OCI-LY1 (cell line): Measurements from ENCODE around the gene VTCN1.

Source experiments
- CTCF ChIP-seq: fragments of 200-600 bp; sonication (generic), shearing (Covaris generic); IDR thresholded peaks from 2 replicates; pipeline ENCODE4 v1.5.1; 2017; ENCODE audit warnings: mild to moderate bottlenecking, antibody characterized with exemption, low read length, moderate library complexity, mixed read lengths
- EZH2 ChIP-seq: fragments of 200-600 bp; sonication (generic), shearing (Covaris generic); IDR thresholded peaks from 2 replicates; pipeline ENCODE4 v1.8.0; 2017; ENCODE audit warnings: borderline replicate concordance, mixed run types, mild to moderate bottlenecking, antibody characterized with exemption, low read length, moderate library complexity, mixed read lengths

- TF ChIP-seq CTCF (no peak), EZH2 (no peak)
These were observed 113.3 kb downstream of the VTCN1 start for GRCh38 chr1:117097443-117097842.
